HepG2 (cell line): Measurements from ENCODE around the gene SLX9. TPM values are rescaled to one million over a fixed set of nuclear protein-coding genes. Genes with fewer than 3 reads are reported as not detected.

Experiments used
- CTCF ChIP-seq: sonication (generic); formaldehyde crosslinking; IDR thresholded peaks from 2 replicates; pipeline ENCODE4 v1.5.0; 2020; ENCODE audit warnings: mild to moderate bottlenecking, missing genetic modification reagents, moderate library complexity
- HIVEP1 ChIP-seq: sonication (generic); formaldehyde crosslinking; IDR thresholded peaks from 2 replicates; pipeline ENCODE4 v1.4.0; 2020; ENCODE audit warnings: mild to moderate bottlenecking, missing genetic modification reagents
- JUNB ChIP-seq: sonication (generic); formaldehyde crosslinking; IDR thresholded peaks from 2 replicates; pipeline ENCODE4 v1.8.0; 2022; ENCODE audit warnings: missing genetic modification reagents, mild to moderate bottlenecking, borderline replicate concordance
- JUND ChIP-seq: sonication (generic); formaldehyde crosslinking; IDR thresholded peaks from 2 replicates; pipeline ENCODE4 v1.8.0; 2022; ENCODE audit warnings: mild to moderate bottlenecking, missing genetic modification reagents
- KDM6A ChIP-seq: IDR thresholded peaks from 2 replicates; pipeline ENCODE4 v1.6.1; 2016; ENCODE audit warnings: low read depth
- MAX ChIP-seq: IDR thresholded peaks from 2 replicates; pipeline ENCODE4 v1.6.1; 2012; ENCODE audit warnings: inconsistent platforms
- MEF2D ChIP-seq: sonication (generic); formaldehyde crosslinking; IDR thresholded peaks from 2 replicates; pipeline ENCODE4 v1.5.1; 2020; ENCODE audit warnings: mild to moderate bottlenecking, missing genetic modification reagents
- MYPOP ChIP-seq: sonication (generic); formaldehyde crosslinking; IDR thresholded peaks from 2 replicates; pipeline ENCODE4 v1.8.1; 2023; ENCODE audit warnings: mild to moderate bottlenecking, moderate library complexity, missing genetic modification reagents
- NCOA2 ChIP-seq: sonication (generic); formaldehyde crosslinking; IDR thresholded peaks from 2 replicates; pipeline ENCODE4 v1.8.0; 2022; ENCODE audit warnings: inconsistent platforms
- PBX2 ChIP-seq: IDR thresholded peaks from 2 replicates; pipeline ENCODE4 v1.6.1; 2016; ENCODE audit warnings: control low read depth
- POGZ ChIP-seq: sonication (generic); formaldehyde crosslinking; IDR thresholded peaks from 2 replicates; pipeline ENCODE4 v1.4.0; 2020; ENCODE audit warnings: mild to moderate bottlenecking, missing genetic modification reagents
- POLR2A ChIP-seq, 2 experiments: IDR thresholded peaks; 2 replicates each; pipeline ENCODE4 v1.6.1; 2011; ENCODE audit warnings: low read depth in 2 of 2, low read length in 2 of 2, mild to moderate bottlenecking in 1 of 2, moderate library complexity in 1 of 2; ENCODE audit not compliant: insufficient read depth in 1 of 2
- RCOR2 ChIP-seq: IDR thresholded peaks from 2 replicates; pipeline ENCODE4 v1.6.1; 2016; ENCODE audit warnings: missing biosample characterization, missing genetic modification reagents
- REL ChIP-seq: sonication (generic); formaldehyde crosslinking; conservative IDR thresholded peaks from 2 replicates; pipeline ENCODE4 v1.8.0; 2022; ENCODE audit warnings: mild to moderate bottlenecking, missing genetic modification reagents, moderate library complexity
- ZBTB33 ChIP-seq: sonication (generic); formaldehyde crosslinking; IDR thresholded peaks from 2 replicates; pipeline ENCODE4 v1.4.0; 2020; ENCODE audit warnings: missing genetic modification reagents
- ZFP82 ChIP-seq: sonication (generic); formaldehyde crosslinking; IDR thresholded peaks from 2 replicates; pipeline ENCODE4 v1.5.1; 2020; ENCODE audit warnings: mild to moderate bottlenecking, missing genetic modification reagents, borderline replicate concordance
- ZNF572 ChIP-seq: sonication (generic); formaldehyde crosslinking; IDR thresholded peaks from 2 replicates; pipeline ENCODE4 v1.5.1; 2020; ENCODE audit warnings: mild to moderate bottlenecking, missing genetic modification reagents
- ZNF710 ChIP-seq: sonication (generic); formaldehyde crosslinking; IDR thresholded peaks from 2 replicates; pipeline ENCODE4 v1.5.0; 2020; ENCODE audit warnings: mild to moderate bottlenecking, missing genetic modification reagents, borderline replicate concordance
- ZNF790 ChIP-seq: sonication (generic); formaldehyde crosslinking; IDR thresholded peaks from 2 replicates; pipeline ENCODE4 v1.8.0; 2022; ENCODE audit warnings: missing genetic modification reagents, mild to moderate bottlenecking, borderline replicate concordance
- polyA plus RNA-seq, 8 experiments: library from polyadenylated mRNA; depleted of rRNA in 3 of 8; stranded (reverse) in 7 of 8; unstranded in 1 of 8; fragments of >200 nt; fragmentation: Illumina TruSeq in 4 of 8; extraction: Trizol in 4 of 8; gene quantifications; 2 replicates each; pipeline versions ENCODE4 v1.2.1 to v1.2.3, GENCODE V29; 2011 to 2016; ENCODE audit warnings: low read depth in 4 of 8, missing spikeins in 1 of 8, mixed read lengths in 1 of 8; ENCODE audit not compliant: insufficient read depth in 1 of 8
- total RNA-seq, 5 experiments: library from RNA; depleted of rRNA; stranded (reverse); fragments of >200 nt; fragmentation: Illumina TruSeq; extraction: Trizol; gene quantifications; 2 replicates each; pipeline ENCODE4 v1.2.3, GENCODE V29; 2016; ENCODE audit warnings: low read depth in 1 of 5
- TF ChIP-seq, protein P1 (sequence below): sonication (generic); formaldehyde crosslinking; IDR thresholded peaks from 2 replicates; pipeline ENCODE4 v1.8.1; 2022; ENCODE audit warnings: mild to moderate bottlenecking, missing genetic modification reagents

The SLX9 gene
- total and polyA plus RNA-seq, 2 of the 13 experiments (the other 11 are each of a cell fraction or from before 2014, with no cell fraction given), result 21.0 to 47.1 TPM

- TF ChIP-seq JUNB, result peak; percentile 96
- peak; percentile 94 for TF ChIP-seq MAX
- TF ChIP-seq MEF2D (CRISPR knock-in tag), result peak; percentile 82
- peak; percentile 57 for TF ChIP-seq CTCF (CRISPR knock-in tag)
- TF ChIP-seq REL (CRISPR knock-in tag), result 0 out of 2 replicates have a peak, but pooled peaks have one; percentile 50
- peak; percentile 81; the same call in 1 of the 2 replicates for TF ChIP-seq KDM6A
- TF ChIP-seq ZNF572 (CRISPR knock-in tag), result no peak
- no peak; the same call in none of the 2 replicates for TF ChIP-seq ZNF710
- peak; percentile 70; the same call in 1 of the 2 replicates for TF ChIP-seq ZBTB33 (CRISPR knock-in tag)
- peak; percentile 59; the same call in 1 of the 2 replicates for TF ChIP-seq HIVEP1 (CRISPR knock-in tag)
- peak; percentile 100 for TF ChIP-seq JUND (CRISPR knock-in tag)
- TF ChIP-seq RCOR2 (CRISPR knock-in tag), result peak; percentile 78
- no peak for TF ChIP-seq MYPOP (CRISPR knock-in tag)
- peak; percentile 28; the same call in 1 of the 2 replicates for TF ChIP-seq PBX2 (CRISPR knock-in tag)
- peak; percentile 90 for TF ChIP-seq NCOA2 (CRISPR knock-in tag)
- TF ChIP-seq ZNF790 (CRISPR knock-in tag), result no peak
- TF ChIP-seq POGZ, result peak; percentile 11
- TF ChIP-seq POLR2A (IDR thresholded peaks at IDR 0.05; ENCODE audit: insufficient read depth in 1 of 2, low read depth in 2 of 2, low read length in 2 of 2), result no peak
- no peak for TF ChIP-seq ZFP82 (CRISPR knock-in tag)
- TF ChIP-seq, protein P1, sequence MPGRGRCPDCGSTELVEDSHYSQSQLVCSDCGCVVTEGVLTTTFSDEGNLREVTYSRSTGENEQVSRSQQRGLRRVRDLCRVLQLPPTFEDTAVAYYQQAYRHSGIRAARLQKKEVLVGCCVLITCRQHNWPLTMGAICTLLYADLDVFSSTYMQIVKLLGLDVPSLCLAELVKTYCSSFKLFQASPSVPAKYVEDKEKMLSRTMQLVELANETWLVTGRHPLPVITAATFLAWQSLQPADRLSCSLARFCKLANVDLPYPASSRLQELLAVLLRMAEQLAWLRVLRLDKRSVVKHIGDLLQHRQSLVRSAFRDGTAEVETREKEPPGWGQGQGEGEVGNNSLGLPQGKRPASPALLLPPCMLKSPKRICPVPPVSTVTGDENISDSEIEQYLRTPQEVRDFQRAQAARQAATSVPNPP (CRISPR knock-in tag), result peak; percentile 42; the same call in 1 of the 2 replicates
Measured at GRCh38 chr21:45011911-45012661, 72.3 kb downstream of the SLX9 start (continued).
